HG03159 (cell line): ENCODE measurements around the gene PPARA.

Source experiments
- ATAC-seq: cut with Tn5 transposase; IDR thresholded peaks from one replicate; pipeline ENCODE4 v1.9.1; 2021; ENCODE audit warnings: mild to moderate bottlenecking, moderate library complexity; ENCODE audit not compliant: unreplicated experiment

PPARA gene

DNA sequence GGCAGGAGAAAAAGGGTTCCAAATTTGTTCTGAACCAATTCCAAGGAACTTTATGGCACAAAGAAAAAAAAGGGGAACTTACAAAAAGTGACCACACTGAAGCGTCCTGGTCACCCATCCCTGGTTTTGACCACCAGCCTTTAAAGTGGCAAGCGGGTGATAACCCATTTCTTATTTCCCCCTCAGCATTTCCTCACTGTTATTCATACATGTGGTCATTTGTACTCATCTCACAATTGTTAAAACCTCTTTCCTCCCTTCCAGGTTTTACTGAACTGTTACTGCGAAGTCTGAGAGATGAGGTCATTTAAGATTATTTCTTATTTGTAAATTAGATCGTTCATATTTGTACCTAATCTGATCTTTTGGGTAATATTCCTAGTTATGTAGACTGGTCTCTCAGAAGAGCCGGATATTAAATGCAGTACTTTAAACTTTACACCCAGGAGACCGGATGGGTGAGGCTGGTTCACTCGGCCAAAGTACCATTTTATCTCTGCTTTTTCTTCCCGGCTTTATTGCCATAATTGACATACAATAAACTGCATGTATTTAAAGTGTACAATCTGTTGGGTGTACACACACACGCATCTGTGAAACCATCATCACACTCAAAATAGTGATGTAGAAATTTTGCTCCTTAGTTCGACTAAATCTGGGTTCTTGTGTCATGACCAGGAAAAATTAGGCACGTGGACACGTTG, 52.7 kb downstream of the PPARA start:
- no peak for ATAC-seq

- no peak for ATAC-seq
These were observed 53.3 kb downstream of the PPARA start for GRCh38 chr22:46203601-46203980.

DNA sequence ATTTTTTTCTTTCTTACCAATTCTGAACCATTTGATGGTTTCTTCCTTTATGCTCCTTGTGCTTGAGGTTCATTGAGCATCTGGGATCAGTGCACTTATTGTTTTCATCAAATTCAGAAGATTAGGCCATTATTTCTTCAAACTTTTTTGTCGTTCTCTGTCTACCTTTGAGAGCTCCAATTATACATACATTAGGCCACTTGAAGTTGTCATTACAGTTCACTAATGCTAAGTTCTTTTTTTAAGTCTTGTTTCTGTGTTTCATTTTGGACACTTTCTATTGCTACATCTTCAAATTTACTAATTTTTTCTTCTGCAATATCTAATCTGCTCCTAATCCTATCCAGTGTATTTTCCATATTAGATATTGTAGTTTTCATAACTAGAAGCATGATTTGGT, 58.9 kb downstream of the PPARA start:
- no peak for ATAC-seq

DNA sequence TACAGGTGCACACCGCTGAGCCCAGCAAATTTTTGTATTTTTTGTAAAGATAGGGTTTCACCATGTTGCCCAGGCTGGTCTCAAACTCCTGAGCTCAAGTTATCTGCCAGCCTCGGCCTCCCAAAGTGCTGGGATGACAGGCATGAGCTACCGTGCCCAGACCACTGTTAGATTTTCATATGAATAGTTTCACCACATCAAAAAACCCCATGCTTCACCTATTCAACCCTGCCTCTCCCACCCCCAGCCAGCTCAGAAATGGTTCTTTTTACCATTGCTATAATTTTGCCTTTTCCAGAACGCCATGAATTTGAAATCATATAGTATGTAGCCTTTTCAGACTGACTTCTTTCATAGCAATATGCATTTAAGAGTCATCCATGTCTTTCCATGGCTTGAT, 61.9 kb downstream of the PPARA start:
- no peak for ATAC-seq

GRCh38 chr22:46213052-46213451, 62.7 kb downstream of the PPARA start:
- ATAC-seq, result no peak

GRCh38 chr22:46214149-46214548, 63.8 kb downstream of the PPARA start:
- no peak for ATAC-seq

DNA sequence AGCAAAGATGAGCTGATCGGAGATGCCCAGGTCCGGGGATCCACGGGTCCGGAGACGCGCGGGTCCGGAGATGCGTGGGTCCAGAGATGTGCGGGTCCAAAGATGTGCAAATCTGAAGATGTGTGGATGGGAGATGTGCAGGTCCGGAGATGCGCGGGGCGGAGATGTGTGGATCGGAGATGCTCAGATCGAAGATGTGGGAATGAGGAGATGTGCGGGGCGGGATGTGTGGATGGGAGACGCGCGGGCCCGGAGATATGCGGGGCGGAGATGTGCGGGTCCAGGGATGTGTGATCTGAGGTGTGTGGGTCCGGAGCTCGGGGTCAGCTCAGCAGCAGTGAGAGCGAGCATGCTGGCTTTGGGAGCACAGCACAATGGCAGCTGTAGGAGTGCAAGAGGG, 64.3 kb downstream of the PPARA start:
- ATAC-seq, result no peak

DNA sequence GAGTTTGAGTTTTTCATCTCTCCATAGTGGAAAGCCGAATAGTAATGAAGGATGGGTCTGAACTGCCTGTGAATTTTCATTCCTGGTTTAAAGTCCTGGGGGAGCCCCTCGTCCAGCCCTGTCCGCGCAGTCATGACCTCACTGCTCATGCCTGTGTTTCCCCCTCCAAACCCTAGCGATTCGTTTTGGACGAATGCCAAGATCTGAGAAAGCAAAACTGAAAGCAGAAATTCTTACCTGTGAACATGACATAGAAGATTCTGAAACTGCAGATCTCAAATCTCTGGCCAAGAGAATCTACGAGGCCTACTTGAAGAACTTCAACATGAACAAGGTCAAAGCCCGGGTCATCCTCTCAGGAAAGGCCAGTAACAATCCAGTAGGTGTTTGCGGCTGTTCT, 69.3 kb downstream of the PPARA start:
- no peak for ATAC-seq

GRCh38 chr22:46220921-46221320, 70.6 kb downstream of the PPARA start:
- no peak for ATAC-seq

- ATAC-seq, result no peak
These were observed 73.9 kb downstream of the PPARA start for GRCh38 chr22:46224044-46224897.

DNA sequence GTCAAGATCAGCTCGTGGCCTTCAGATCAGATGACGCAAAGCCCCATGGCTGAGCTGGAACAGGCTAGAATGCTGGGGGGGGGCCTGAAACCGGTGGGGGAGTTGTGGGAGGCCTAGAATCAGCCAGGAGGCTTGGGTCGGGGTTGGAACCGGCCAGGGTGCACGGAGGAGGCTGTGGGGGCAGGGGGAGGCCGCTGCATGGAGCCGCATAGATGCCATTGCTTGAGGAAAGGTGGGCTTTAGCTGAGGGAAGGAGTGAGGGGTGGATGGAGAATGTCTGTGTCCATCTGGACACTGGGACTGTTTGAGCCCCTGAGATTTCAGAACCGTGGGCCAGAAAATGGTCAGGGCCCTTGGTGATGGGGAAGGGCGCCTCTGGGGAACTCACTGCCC, 74.6 kb downstream of the PPARA start:
- no peak for ATAC-seq

GRCh38 chr22:46225631-46226030, 75.3 kb downstream of the PPARA start:
- ATAC-seq, result no peak

DNA sequence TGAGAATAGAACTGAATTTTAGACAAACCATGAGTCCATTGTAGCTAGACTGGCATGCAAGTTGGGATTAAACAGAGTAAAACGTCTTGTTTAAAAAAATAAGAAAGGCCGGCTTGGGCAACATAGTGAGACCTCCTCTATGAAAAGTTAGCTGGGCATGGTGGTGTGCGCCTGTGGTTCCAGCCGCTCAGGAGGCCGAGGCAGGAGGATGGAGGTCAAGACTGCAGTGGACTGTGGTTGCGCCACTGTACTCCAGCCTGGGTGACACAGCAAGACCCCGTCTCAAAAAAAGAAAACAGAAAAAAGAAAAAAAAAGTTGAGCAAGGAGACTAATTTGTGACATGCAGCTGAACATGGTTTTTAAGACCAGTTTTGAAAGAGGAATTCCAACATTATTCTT, 76.3 kb downstream of the PPARA start:
- ATAC-seq, result no peak

- no peak for ATAC-seq
These were observed 79.4 kb downstream of the PPARA start for GRCh38 chr22:46229701-46230100.

DNA sequence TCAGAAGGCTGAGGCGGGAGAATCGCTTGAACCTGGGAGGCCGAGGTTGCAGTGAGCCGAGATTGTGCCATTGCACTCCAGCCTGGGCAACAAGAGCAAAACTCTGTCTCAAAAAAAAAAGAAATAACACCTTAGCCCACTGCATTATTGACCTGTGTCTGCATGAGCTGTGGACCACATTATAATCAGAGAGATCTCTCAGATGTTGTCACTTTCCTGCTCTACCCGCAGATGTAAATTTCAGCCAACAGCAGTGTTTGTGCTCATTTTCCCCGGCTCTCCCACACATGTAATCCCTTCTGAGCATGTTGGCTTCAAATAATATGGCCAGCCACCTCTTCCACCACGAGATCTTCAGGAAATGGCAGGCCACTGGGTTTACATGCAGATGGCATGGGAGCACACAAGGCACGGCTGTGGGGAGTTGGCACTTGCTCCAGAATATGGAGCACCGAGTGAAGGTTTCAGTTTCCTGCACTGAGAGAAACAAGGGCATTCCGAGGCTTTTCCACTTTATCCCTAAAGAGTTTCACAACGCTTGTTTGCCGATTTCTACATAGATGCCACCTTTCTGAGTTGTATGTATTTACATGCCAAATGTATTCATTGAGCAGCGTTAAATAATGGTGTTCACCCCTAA, 80.1 kb downstream of the PPARA start:
- no peak for ATAC-seq

- ATAC-seq, result no peak
These were observed 82.9 kb downstream of the PPARA start for GRCh38 chr22:46233231-46233630.

- ATAC-seq, result no peak
These were observed 84.6 kb downstream of the PPARA start for GRCh38 chr22:46234969-46235368.

DNA sequence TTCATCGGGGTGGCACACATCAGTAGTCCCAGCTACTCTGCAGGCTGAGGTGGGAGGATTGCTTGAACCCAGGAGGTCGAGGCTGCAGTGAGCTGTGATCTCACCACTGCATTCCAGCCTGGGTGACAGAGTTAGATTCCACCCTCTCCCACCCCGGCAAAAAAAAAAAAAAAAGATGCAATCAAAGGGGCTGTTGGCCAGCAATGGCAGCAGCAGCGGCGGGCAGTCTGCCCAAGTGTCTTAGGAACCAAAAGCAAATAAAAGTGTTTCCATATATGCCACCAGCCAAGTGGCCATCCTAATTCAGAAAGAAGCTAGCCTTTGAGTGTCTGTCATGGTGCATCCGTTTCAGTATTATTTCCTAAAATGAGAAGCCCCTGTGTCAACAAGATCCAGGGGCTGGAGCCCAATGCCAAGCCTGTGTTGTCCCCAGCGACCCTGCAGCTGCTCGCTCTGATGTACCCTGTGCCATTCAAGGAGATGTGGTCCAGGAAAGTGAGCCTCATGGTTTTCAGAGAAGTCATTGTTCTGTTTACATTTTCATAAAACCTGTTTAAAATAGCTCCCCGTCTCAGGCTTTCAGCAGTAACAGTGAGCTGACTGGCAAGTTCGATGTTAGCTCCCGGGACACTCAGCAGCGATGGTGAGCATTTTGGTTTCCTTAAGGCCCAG, 87.3 kb downstream of the PPARA start:
- ATAC-seq, result no peak

- no peak for ATAC-seq
These were observed 88.2 kb downstream of the PPARA start for GRCh38 chr22:46238541-46238940.

DNA sequence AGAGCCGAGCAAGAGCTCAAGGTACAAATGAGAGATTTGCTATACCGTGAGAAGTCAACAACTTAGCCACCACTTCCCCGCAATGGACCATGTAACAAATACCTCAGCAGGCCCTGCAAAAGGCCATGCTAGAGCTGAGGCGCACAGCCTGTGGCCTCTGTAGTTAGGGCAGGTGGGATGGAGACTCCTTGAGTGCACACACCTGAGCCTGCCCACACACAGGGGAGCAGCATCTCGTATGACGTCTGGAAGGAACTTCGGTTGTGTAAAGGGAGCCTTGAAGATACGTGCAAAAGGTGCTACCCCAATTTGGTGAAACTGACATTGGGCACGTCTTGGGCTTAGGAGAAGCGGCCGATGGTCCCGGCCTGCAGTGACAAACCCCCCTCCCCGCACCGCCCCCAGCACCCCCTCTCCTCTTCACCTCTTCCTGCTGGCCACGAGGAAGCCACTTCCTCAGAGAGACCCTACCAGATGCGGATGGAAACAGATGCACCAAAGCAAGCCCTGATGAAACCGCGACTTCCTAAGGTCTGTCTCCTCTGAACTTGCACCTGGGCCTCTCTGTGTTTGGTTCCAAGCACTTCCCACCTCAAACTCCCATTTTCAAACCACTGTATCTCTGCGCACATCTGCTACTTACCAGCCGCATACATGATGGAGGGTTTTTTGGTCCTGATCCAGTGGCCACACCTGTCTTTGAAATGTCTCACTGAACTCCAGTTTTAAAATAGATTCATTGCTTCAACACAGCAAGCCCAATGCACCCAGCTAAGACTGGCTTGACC, 89.1 kb downstream of the PPARA start:
- no peak for ATAC-seq

DNA sequence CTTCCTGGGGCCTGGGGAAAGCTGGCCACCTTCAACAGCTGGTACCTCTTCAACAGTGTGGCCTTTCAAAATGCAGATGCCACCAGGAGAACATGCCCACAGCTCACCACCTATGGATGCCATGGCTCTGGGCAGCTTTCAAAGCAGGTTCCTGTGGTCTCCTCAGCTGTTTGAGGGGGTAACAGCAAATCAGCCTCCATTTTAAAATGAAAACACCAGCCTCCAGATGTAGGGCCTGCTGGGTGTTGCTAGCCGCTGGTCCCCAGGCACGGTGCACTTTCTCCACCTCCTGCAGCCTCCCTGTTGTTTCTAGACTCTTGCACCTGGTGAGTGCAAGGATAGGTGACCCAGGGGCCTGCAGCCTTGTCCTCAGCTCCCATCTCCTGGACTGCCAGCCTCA, 89.7 kb downstream of the PPARA start:
- ATAC-seq, result no peak
